Endometrial microvascular endothelial cells (primary cell): Measurements from ENCODE around the gene SOX2. TPM values are rescaled to one million over a fixed set of nuclear protein-coding genes. Genes with fewer than 3 reads are reported as not detected.

Experiments used
- in situ Hi-C: cut with HindIII; loops from 2 replicates; pipeline ENCODE4 v1.10.0; 2017; ENCODE audit warnings: low sequenced_read_pairs, low pct_unique_long_range_greater_than_20kb; ENCODE audit errors: inconsistent ontology term
- total RNA-seq: library from RNA; depleted of rRNA; stranded (reverse); fragments of >200 nt; gene quantifications from one replicate; pipeline ENCODE4 v1.2.3, GENCODE V29; 2015; ENCODE audit errors: inconsistent ontology term

SOX2 gene
- total RNA-seq, 1 donor from 2014 or later = not detected

- in situ Hi-C loops = no loop called here
Measured at GRCh38 chr3:181719991-181720680, 8.4 kb downstream of the SOX2 start.

DNA sequence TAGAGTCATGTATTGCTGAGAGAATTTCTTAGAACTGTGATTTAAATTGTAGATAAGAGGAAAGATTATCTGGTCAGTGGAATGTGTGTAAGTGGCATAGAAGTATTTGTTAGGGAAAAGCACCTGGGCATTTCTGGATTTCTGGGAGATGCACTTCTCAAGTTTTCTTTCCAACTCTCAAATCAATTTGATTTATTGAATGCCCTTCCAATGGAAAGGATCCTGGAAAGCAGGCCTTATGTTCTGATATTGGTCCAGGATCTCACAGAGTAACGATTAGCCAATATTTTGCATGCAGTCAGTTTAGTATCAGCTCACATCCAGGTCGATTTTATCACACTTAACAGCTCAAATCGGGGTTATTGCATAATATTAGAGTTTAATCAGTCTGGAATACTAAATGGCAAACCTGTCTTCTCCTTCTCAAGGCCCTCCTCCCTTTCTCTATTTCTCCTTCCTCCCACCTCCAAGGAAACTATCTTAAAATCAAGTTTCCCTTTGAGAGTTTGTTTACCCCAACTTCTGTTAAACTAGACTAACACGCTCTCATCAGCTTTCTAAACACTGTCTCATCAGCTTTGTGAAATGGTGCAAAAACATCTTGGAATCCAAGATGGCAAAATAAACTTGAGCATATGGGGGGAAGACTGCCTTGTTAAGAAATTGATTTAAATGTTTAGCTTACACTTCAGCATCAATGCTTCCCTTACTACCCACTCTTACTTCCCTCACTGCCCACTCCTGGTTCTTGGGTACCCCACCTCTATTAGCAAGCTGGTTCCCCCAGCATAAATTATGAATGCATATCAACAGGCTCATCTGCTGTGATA, 9.5 kb downstream of the SOX2 start:
- in situ Hi-C loops = no loop called here

- in situ Hi-C loops = no loop called here
Measured at GRCh38 chr3:181722156-181722555, 10.4 kb downstream of the SOX2 start.

GRCh38 chr3:181722766-181723425, 11.2 kb downstream of the SOX2 start:
- in situ Hi-C loops = no loop called here

- in situ Hi-C loops = no loop called here
Measured at GRCh38 chr3:181723625-181724191, 12.0 kb downstream of the SOX2 start.

GRCh38 chr3:181724192-181724965, 12.7 kb downstream of the SOX2 start:
- in situ Hi-C loops = no loop called here

GRCh38 chr3:181725131-181725731, 13.5 kb downstream of the SOX2 start:
- in situ Hi-C loops = no loop called here

DNA sequence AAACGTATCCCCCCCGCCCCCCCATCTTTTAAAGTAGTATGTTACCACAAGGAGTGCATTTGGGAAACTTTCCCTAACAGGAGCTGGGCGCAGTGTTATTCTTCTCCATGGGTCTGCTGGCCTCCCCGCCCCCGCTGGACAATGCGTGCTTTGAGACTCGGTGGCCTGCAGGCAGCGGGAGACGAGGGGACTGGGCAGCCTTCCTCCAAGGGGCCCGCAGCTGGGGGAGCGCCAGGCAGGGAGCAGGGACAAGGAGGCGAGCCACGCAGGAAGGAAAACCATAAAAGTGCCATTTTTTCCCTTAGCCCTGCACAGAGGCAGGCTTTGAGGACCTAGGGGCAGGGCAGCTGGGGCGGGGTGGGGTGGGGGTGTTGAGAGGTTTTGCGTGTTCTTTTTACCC, 14.1 kb downstream of the SOX2 start:
- in situ Hi-C loops = no loop called here

- in situ Hi-C loops = no loop called here
Measured at GRCh38 chr3:181726351-181727330, 14.9 kb downstream of the SOX2 start.

- in situ Hi-C loops = no loop called here
Measured at GRCh38 chr3:181727341-181728032, 15.8 kb downstream of the SOX2 start.

- in situ Hi-C loops = no loop called here
Measured at GRCh38 chr3:181728470-181729340, 17.0 kb downstream of the SOX2 start.

GRCh38 chr3:181729341-181729869, 17.7 kb downstream of the SOX2 start:
- in situ Hi-C loops = no loop called here

- in situ Hi-C loops = no loop called here
Measured at GRCh38 chr3:181730316-181730715, 18.6 kb downstream of the SOX2 start.

DNA sequence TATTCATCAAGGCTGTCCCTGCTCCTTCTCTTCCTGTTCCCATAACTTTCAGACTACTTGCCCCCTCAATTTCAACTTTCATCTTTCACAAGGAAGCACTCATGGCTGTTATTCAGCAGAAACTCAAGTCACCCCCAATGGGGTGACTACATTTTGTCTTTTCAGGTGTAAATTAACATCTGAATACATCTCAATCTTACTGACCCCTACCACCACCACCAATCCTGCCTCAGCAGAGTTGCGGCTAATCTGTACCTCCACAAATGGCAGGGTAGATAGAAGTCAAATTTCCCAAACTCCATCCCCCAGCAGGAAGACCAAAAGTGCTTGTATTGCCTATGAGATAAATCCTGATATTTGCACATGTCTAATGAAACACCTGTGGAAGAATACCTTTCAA, 19.2 kb downstream of the SOX2 start:
- in situ Hi-C loops = no loop called here

GRCh38 chr3:181735911-181736310, 24.2 kb downstream of the SOX2 start:
- in situ Hi-C loops = no loop called here

- in situ Hi-C loops = no loop called here
Measured at GRCh38 chr3:181738551-181738950, 26.8 kb downstream of the SOX2 start.
